ENCODE results near the gene PTPRN2. TPM values are rescaled to one million over a fixed set of nuclear protein-coding genes. Genes with fewer than 3 reads are reported as not detected.

Gene PTPRN2
- total RNA-seq, 1 experiment from 2014 or later: 2.1 TPM

- Histone ChIP-seq H2AFZ (ENCODE audit: low read depth, low read length, poor library complexity, severe bottlenecking) (no peak overlapping the region), H3K36me3 (ENCODE audit: control insufficient read depth in 1 of 2, insufficient read depth in 2 of 2, low read length in 2 of 2) (no peaks in the 10 kb centered on the region), H3K9ac (ENCODE audit: low read length) (no peak overlapping the region), H3K9me2 (ENCODE audit: insufficient read depth) (no peaks in the 10 kb centered on the region), H3K9me3 (ENCODE audit: control insufficient read depth in 1 of 2, insufficient read depth in 1 of 2, low read depth in 1 of 2, low read length in 2 of 2) (peaks cover 0 to 8% of the 10 kb centered on the region in 2 experiments; a peak in 1 of 4 replicates), H3K79me2 (ENCODE audit: insufficient read depth, low read length) (no peaks in the 10 kb centered on the region), H3K27ac (ENCODE audit: low read depth, low read length) (no peak overlapping the region), H3K4me3 (replicated peaks in 1 of 2; ENCODE audit: low read depth in 1 of 2, low read length in 2 of 2) (no peak overlapping the region), H4K20me1 (ENCODE audit: insufficient read depth) (no peaks in the 10 kb centered on the region), H3K27me3 (ENCODE audit: insufficient read depth, low read length) (no peaks in the 10 kb centered on the region), H3K4me2 (ENCODE audit: low read length) (no peak overlapping the region), H3K4me1 (ENCODE audit: control insufficient read depth in 1 of 2, insufficient read depth in 2 of 2, low read length in 2 of 2) (peaks cover 0 to 14% of the 10 kb centered on the region in 2 experiments; a peak in 2 of 4 replicates)
- ChIA-PET CTCF (no interaction called here), POLR2A (no interaction called here), RAD21 (ENCODE audit: low non-redundant PET in 1 of 2, low total read pairs in 2 of 2, uncharacterized antibody in 2 of 2, unreplicated experiment in 2 of 2) (no interaction called here)
- TF ChIP-seq ATF3 (IDR thresholded peaks at IDR 0.05) (no peak), POLR2AphosphoS5 (IDR thresholded peaks at IDR 0.05; ENCODE audit: low read depth, low read length) (no peak), REST (IDR thresholded peaks at IDR 0.05; ENCODE audit: low read depth) (no peak), SP1 (IDR thresholded peaks at IDR 0.05; ENCODE audit: low read depth) (no peak), ZBTB33 (IDR thresholded peaks at IDR 0.05; ENCODE audit: extremely low read depth, insufficient replicate concordance, low read length) (no peak), MAX (IDR thresholded peaks at IDR 0.05) (no peak), ELF1 (IDR thresholded peaks at IDR 0.05; ENCODE audit: borderline replicate concordance, low read depth) (no peak), JUND (IDR thresholded peaks at IDR 0.05) (no peak), EZH2phosphoT487 (IDR thresholded peaks at IDR 0.05; ENCODE audit: borderline replicate concordance) (no peak), RAD21 (IDR thresholded peaks at IDR 0.05; ENCODE audit: low read depth) (no peak), YY1 (IDR thresholded peaks at IDR 0.05; ENCODE audit: extremely low read depth, insufficient replicate concordance, low read depth, low read length) (no peak), ZNF274 (IDR thresholded peaks at IDR 0.05; ENCODE audit: low read depth, low read length) (no peak), SRF (IDR thresholded peaks at IDR 0.05; ENCODE audit: low read depth) (no peak), ZFX (IDR thresholded peaks at IDR 0.05) (no peak), TCF7L2 (IDR thresholded peaks at IDR 0.05; ENCODE audit: borderline replicate concordance, extremely low read depth, insufficient read depth, insufficient read length) (no peak), EGR1 (IDR thresholded peaks at IDR 0.05; ENCODE audit: low read depth) (no peak), SIN3A (IDR thresholded peaks at IDR 0.05; ENCODE audit: low read depth) (no peak)
- intact Hi-C loops (cut with micrococcal nuclease): no loop called here
- no peak for DNase-seq (ENCODE audit: low read depth, low spot score)
- no peak for ATAC-seq
- no TSS peak for BruUV-seq (replicated peaks)
Observed at GRCh38 chr7:157809863-157810851, 777.5 kb downstream of the PTPRN2 start.
